ENCODE measurements around the gene DCTN1. TPM values are rescaled to one million over a fixed set of nuclear protein-coding genes. Genes with fewer than 3 reads are reported as not detected.
A peak's percentile ranks its signal among the peaks of the same experiment; 100 is the strongest.

The DCTN1 gene
- total and polyA plus RNA-seq, 3 experiments from 2014 or later: 90.2 to 114 (median 113) TPM

- Histone ChIP-seq H3K27me3 (ENCODE audit: insufficient read depth, low read length, poor library complexity, severe bottlenecking) (no peaks in the 10 kb centered on the region), H3K4me1 (ENCODE audit: insufficient read depth, low read length) (no peaks in the 10 kb centered on the region), H3K4me3 (ENCODE audit: low read length) (no peak overlapping the region), H3K36me3 (ENCODE audit: insufficient read depth, low read length) (peaks cover 68% of the 10 kb centered on the region), H3K27ac (ENCODE audit: low read depth, low read length) (no peak overlapping the region), H3K9me3 (ENCODE audit: low read length) (no peaks in the 10 kb centered on the region)
- ChIA-PET POLR2A (no interaction called here), CTCF (no interaction called here)
- Mint-ChIP-seq H3K4me3 (no peak overlapping the region), H3K9me3 (no peaks in the 10 kb centered on the region), H3K4me1 (no peaks in the 10 kb centered on the region), H3K36me3 (peaks cover 20 to 99% (median 57%) of the 10 kb centered on the region in 3 donors), H3K27me3 (peaks cover 0 to 1% of the 10 kb centered on the region in 2 donors), H3K27ac (peak overlapping the region in 1 of 8 donors; percentile 56)
- DNase-seq: no peak
Observed at GRCh38 chr2:74366036-74366435, 14.1 kb downstream of the DCTN1 start.

- Mint-ChIP-seq H3K36me3 (peaks cover 13 to 99% (median 58%) of the 10 kb centered on the region in 3 donors), H3K4me3 (no peak overlapping the region), H3K27ac (peak overlapping the region in 2 of 8 donors; percentile 56 to 64), H3K9me3 (no peaks in the 10 kb centered on the region), H3K27me3 (no peaks in the 10 kb centered on the region), H3K4me1 (no peaks in the 10 kb centered on the region)
- Histone ChIP-seq H3K4me3 (ENCODE audit: low read length) (no peak overlapping the region), H3K36me3 (ENCODE audit: insufficient read depth, low read length) (peaks cover 63% of the 10 kb centered on the region), H3K4me1 (ENCODE audit: insufficient read depth, low read length) (no peaks in the 10 kb centered on the region), H3K27ac (ENCODE audit: low read depth, low read length) (no peak overlapping the region), H3K9me3 (ENCODE audit: low read length) (no peaks in the 10 kb centered on the region), H3K27me3 (ENCODE audit: insufficient read depth, low read length, poor library complexity, severe bottlenecking) (no peaks in the 10 kb centered on the region)
- no peak for DNase-seq
- ChIA-PET CTCF (no interaction called here), POLR2A (no interaction called here)
Observed at GRCh38 chr2:74364533-74365505, 15.3 kb downstream of the DCTN1 start.

GRCh38 chr2:74361327-74361726 is 18.8 kb downstream of the DCTN1 start:
- no peaks in the 10 kb centered on the region for H3K27me3 ChIP-seq (ENCODE audit: insufficient read depth, low read length, poor library complexity, severe bottlenecking)
- DNase-seq: no peak
- H3K36me3 ChIP-seq (ENCODE audit: insufficient read depth, low read length): peaks cover 40% of the 10 kb centered on the region
- no peaks in the 10 kb centered on the region for H3K9me3 ChIP-seq (ENCODE audit: low read length)
- Mint-ChIP-seq H3K4me3 (no peak overlapping the region), H3K9me3 (no peaks in the 10 kb centered on the region), H3K4me1 (no peaks in the 10 kb centered on the region), H3K27ac (peak overlapping the region in 1 of 8 donors; percentile 72), H3K36me3 (peaks cover 8 to 96% (median 50%) of the 10 kb centered on the region in 3 donors), H3K27me3 (no peaks in the 10 kb centered on the region)
- POLR2A ChIA-PET: no interaction called here
- H3K27ac ChIP-seq (ENCODE audit: low read depth, low read length): no peak overlapping the region
- no peaks in the 10 kb centered on the region for H3K4me1 ChIP-seq (ENCODE audit: insufficient read depth, low read length)
- H3K4me3 ChIP-seq (ENCODE audit: low read length): no peak overlapping the region
- CTCF ChIA-PET: interaction anchor here (1.1 kb wide), 1 partner anchor 26 kb away, joined by 6 read pairs; no protein-coding TSS in a partner anchor

- H3K4me1 Mint-ChIP-seq: no peaks in the 10 kb centered on the region
- H3K9me3 ChIP-seq (ENCODE audit: low read length): no peaks in the 10 kb centered on the region
- POLR2A ChIA-PET: no interaction called here
- peaks cover 15% of the 10 kb centered on the region for H3K36me3 ChIP-seq (ENCODE audit: insufficient read depth, low read length)
- peak overlapping the region in 2 of 8 donors; percentile 16 to 33 for H3K27ac Mint-ChIP-seq
- H3K9me3 Mint-ChIP-seq: no peaks in the 10 kb centered on the region
- H3K4me3 ChIP-seq (ENCODE audit: low read length): no peak overlapping the region
- H3K27me3 ChIP-seq (ENCODE audit: insufficient read depth, low read length, poor library complexity, severe bottlenecking): no peaks in the 10 kb centered on the region
- no peak for DNase-seq
- no peak overlapping the region for H3K27ac ChIP-seq (ENCODE audit: low read depth, low read length)
- CTCF ChIA-PET: interaction anchor here (1.1 kb wide), 1 partner anchor 22 kb away, joined by 3 read pairs; no protein-coding TSS in a partner anchor
- peaks cover 11 to 66% (median 35%) of the 10 kb centered on the region in 3 donors for H3K36me3 Mint-ChIP-seq
- no peaks in the 10 kb centered on the region for H3K27me3 Mint-ChIP-seq
- H3K4me3 Mint-ChIP-seq: no peak overlapping the region
- H3K4me1 ChIP-seq (ENCODE audit: insufficient read depth, low read length): no peaks in the 10 kb centered on the region
Observed at GRCh38 chr2:74357627-74358026, 22.5 kb downstream of the DCTN1 start.

GRCh38 chr2:74349889-74350288 is 30.2 kb downstream of the DCTN1 start:
- Histone ChIP-seq H3K27me3 (ENCODE audit: insufficient read depth, low read length, poor library complexity, severe bottlenecking) (no peaks in the 10 kb centered on the region), H3K4me1 (ENCODE audit: insufficient read depth, low read length) (no peaks in the 10 kb centered on the region), H3K27ac (ENCODE audit: low read depth, low read length) (no peak overlapping the region), H3K4me3 (ENCODE audit: low read length) (no peak overlapping the region), H3K36me3 (ENCODE audit: insufficient read depth, low read length) (no peaks in the 10 kb centered on the region), H3K9me3 (ENCODE audit: low read length) (no peaks in the 10 kb centered on the region)
- no peaks in the 10 kb centered on the region for H3K4me1 Mint-ChIP-seq
- H3K27me3 Mint-ChIP-seq: no peaks in the 10 kb centered on the region
- CTCF ChIA-PET: interaction anchor here (1.3 to 1.7 kb wide), 2 partner anchors 13 to 15 kb away, joined by 3 to 6 read pairs; no protein-coding TSS in a partner anchor
- POLR2A ChIA-PET: no interaction called here
- H3K9me3 Mint-ChIP-seq: no peaks in the 10 kb centered on the region
- H3K36me3 Mint-ChIP-seq: peaks cover 0 to 5% (median 1%) of the 10 kb centered on the region in 3 donors
- peak overlapping the region in 1 of 8 donors; percentile 39 for H3K27ac Mint-ChIP-seq
- no peak for DNase-seq
- no peak overlapping the region for H3K4me3 Mint-ChIP-seq

GRCh38 chr2:74347742-74348141 is 32.4 kb downstream of the DCTN1 start:
- POLR2A ChIA-PET: interaction anchor here (0.7 kb wide), 1 partner anchor 15 kb away, joined by 3 read pairs; no protein-coding TSS in a partner anchor
- H3K4me3 Mint-ChIP-seq: no peak overlapping the region

GRCh38 chr2:74347303-74347702 is 32.8 kb downstream of the DCTN1 start:
- Mint-ChIP-seq H3K9me3 (no peaks in the 10 kb centered on the region), H3K27ac (no peak overlapping the region), H3K4me3 (no peak overlapping the region), H3K4me1 (no peaks in the 10 kb centered on the region), H3K36me3 (peaks cover 0 to 7% (median 1%) of the 10 kb centered on the region in 3 donors), H3K27me3 (peaks cover 0 to 2% of the 10 kb centered on the region in 2 donors)
- Histone ChIP-seq H3K27me3 (ENCODE audit: insufficient read depth, low read length, poor library complexity, severe bottlenecking) (no peaks in the 10 kb centered on the region), H3K27ac (ENCODE audit: low read depth, low read length) (no peak overlapping the region), H3K9me3 (ENCODE audit: low read length) (no peaks in the 10 kb centered on the region), H3K4me3 (ENCODE audit: low read length) (no peak overlapping the region), H3K4me1 (ENCODE audit: insufficient read depth, low read length) (no peaks in the 10 kb centered on the region), H3K36me3 (ENCODE audit: insufficient read depth, low read length) (no peaks in the 10 kb centered on the region)
- POLR2A ChIA-PET: no interaction called here
- DNase-seq: no peak
- CTCF ChIA-PET: no interaction called here

More at GRCh38 chr2:74347742-74348141, 32.4 kb downstream of the DCTN1 start:
- Mint-ChIP-seq H3K27me3 (peaks cover 0 to 2% of the 10 kb centered on the region in 2 donors), H3K4me1 (no peaks in the 10 kb centered on the region), H3K27ac (no peak overlapping the region), H3K36me3 (peaks cover 0 to 7% (median 1%) of the 10 kb centered on the region in 3 donors), H3K9me3 (no peaks in the 10 kb centered on the region)
- no peaks in the 10 kb centered on the region for H3K27me3 ChIP-seq (ENCODE audit: insufficient read depth, low read length, poor library complexity, severe bottlenecking)
- H3K27ac ChIP-seq (ENCODE audit: low read depth, low read length): no peak overlapping the region
- H3K36me3 ChIP-seq (ENCODE audit: insufficient read depth, low read length): no peaks in the 10 kb centered on the region
- no peak overlapping the region for H3K4me3 ChIP-seq (ENCODE audit: low read length)
- H3K4me1 ChIP-seq (ENCODE audit: insufficient read depth, low read length): no peaks in the 10 kb centered on the region
- no peak for DNase-seq
- CTCF ChIA-PET: no interaction called here
- H3K9me3 ChIP-seq (ENCODE audit: low read length): no peaks in the 10 kb centered on the region
